ENCODE data around the gene TLX2.

- TF ChIP-seq EZH2 (IDR thresholded peaks at IDR 0.05) (no peak), CTCF (IDR thresholded peaks at IDR 0.05) (no peak)
Measured at GRCh38 chr2:74526649-74527230, 12.5 kb downstream of the TLX2 start.
